ENCODE measurements around the gene CHRFAM7A.
"Not testable (repeated sequence)": the region's sequence is repeated elsewhere in the genome, so short reads cannot be mapped to it uniquely, and the experiment has no call there.

Gene CHRFAM7A

GRCh38 chr15:30368271-30368670 is 25.1 kb downstream of the CHRFAM7A start:
- not testable (repeated sequence) for H3K4me3 ChIP-seq (ENCODE audit: low read depth in 1 of 2, low read length in 1 of 2); H3K27ac ChIP-seq; H3K36me3 ChIP-seq; H3K9me3 ChIP-seq; H3K4me1 ChIP-seq (ENCODE audit: control insufficient read depth in 1 of 2, insufficient read depth in 1 of 2, low read depth in 1 of 2, low read length in 1 of 2); H3K27me3 ChIP-seq

DNA sequence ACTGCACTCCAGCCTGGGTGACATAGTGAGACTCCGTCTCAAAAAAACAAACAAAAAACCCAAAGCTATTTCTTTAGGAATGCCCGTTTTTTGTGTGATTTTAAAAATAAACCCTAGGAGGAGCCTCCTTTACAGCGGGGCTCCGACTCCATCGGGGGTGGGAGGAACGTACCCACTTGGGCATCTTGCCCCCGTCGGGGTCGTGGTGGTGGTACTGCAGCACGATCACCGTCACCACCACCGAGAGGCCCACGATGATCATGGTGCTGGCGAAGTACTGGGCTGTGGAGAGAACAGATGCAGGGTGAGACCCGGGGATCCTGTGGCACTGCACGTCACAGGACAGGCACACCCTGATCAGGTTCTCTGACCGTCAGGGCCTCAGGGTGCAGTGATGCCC is 26.1 kb downstream of the CHRFAM7A start:
- H3K36me3 ChIP-seq; H3K27ac ChIP-seq; H3K9me3 ChIP-seq; H3K27me3 ChIP-seq; H3K4me3 ChIP-seq (ENCODE audit: low read depth in 1 of 2, low read length in 1 of 2); H3K4me1 ChIP-seq (ENCODE audit: control insufficient read depth in 1 of 2, insufficient read depth in 1 of 2, low read depth in 1 of 2, low read length in 1 of 2): not testable (repeated sequence)

GRCh38 chr15:30361404-30361803 is 31.9 kb downstream of the CHRFAM7A start:
- not testable (repeated sequence) for H3K27ac ChIP-seq; H3K27me3 ChIP-seq; H3K9me3 ChIP-seq; H3K4me3 ChIP-seq (ENCODE audit: low read depth in 1 of 2, low read length in 1 of 2); H3K4me1 ChIP-seq (ENCODE audit: control insufficient read depth in 1 of 2, insufficient read depth in 1 of 2, low read depth in 1 of 2, low read length in 1 of 2); H3K36me3 ChIP-seq

DNA sequence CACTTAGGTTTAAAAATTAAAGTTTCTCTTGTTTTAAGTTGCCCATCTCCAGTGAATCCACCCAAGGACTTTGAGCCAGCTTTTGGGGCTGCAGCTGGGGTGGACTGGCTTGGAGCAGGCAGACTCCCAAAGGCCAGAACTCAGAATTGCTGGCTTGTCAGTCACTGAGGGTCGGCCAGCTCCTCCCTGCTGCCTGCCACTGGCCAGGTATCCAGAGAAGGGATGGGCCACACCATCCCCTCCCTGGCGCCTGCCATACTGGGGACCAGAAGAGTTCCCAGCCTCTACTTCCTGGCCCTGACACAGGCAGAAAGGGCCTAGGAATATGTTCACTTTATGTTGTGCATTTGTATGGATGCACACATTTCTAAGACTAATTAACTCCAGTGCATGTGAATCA is 32.4 kb downstream of the CHRFAM7A start:
- not testable (repeated sequence) for H3K9me3 ChIP-seq; H3K36me3 ChIP-seq; H3K27ac ChIP-seq; H3K4me1 ChIP-seq (ENCODE audit: control insufficient read depth in 1 of 2, insufficient read depth in 1 of 2, low read depth in 1 of 2, low read length in 1 of 2); H3K27me3 ChIP-seq; H3K4me3 ChIP-seq (ENCODE audit: low read depth in 1 of 2, low read length in 1 of 2)

DNA sequence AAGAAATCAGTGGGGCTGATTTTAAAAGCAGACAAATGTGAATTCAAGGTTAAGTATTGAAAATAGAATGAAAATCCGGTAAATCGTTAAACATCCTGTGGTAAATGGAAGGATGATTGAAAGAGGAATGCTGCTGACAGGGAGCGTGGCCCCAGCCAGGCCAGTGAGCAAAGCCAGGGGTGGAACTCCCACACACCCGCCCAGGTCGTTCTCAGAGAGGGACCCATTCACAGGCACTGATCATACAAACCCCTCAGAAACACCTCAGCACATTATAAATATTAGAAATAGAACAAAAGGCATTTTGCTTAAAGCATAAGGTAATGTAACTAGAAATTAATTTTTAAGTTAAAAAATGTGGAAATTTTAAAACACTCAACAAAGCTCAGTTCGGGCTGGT is 38.3 kb downstream of the CHRFAM7A start:
- not testable (repeated sequence) for H3K27ac ChIP-seq

GRCh38 chr15:30349803-30350202 is 43.5 kb downstream of the CHRFAM7A start:
- not testable (repeated sequence) for H3K27ac ChIP-seq; H3K27me3 ChIP-seq; H3K4me1 ChIP-seq (ENCODE audit: control insufficient read depth in 1 of 2, insufficient read depth in 1 of 2, low read depth in 1 of 2, low read length in 1 of 2); H3K9me3 ChIP-seq; H3K4me3 ChIP-seq (ENCODE audit: low read depth in 1 of 2, low read length in 1 of 2); H3K36me3 ChIP-seq

More for the DNA sequence above, 38.3 kb downstream of the CHRFAM7A start:
- not testable (repeated sequence) for H3K36me3 ChIP-seq; H3K4me3 ChIP-seq (ENCODE audit: low read depth in 1 of 2, low read length in 1 of 2); H3K27me3 ChIP-seq; H3K4me1 ChIP-seq (ENCODE audit: control insufficient read depth in 1 of 2, insufficient read depth in 1 of 2, low read depth in 1 of 2, low read length in 1 of 2); H3K9me3 ChIP-seq

DNA sequence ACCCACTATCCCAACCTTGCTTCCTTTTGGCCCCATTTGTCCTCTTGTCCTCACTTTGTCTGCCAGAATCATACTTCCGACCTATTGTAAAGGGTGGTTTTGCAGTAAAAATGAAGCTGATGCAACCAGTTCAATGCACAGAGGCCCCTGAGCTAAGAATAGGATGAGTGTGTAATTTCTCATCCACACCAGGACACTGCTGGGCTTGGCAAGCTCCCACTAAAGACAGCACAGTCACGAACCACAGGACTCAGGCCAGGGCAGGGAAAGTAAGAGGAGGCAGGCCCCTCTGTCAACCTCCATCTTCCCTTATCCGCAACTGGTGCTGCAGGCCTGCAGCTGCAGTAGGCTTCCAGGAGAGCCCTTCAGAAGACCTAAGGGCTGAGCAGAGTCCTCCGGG is 56.8 kb downstream of the CHRFAM7A start:
- H3K4me3 ChIP-seq (ENCODE audit: low read depth in 1 of 2, low read length in 1 of 2); H3K27ac ChIP-seq: not testable (repeated sequence)

DNA sequence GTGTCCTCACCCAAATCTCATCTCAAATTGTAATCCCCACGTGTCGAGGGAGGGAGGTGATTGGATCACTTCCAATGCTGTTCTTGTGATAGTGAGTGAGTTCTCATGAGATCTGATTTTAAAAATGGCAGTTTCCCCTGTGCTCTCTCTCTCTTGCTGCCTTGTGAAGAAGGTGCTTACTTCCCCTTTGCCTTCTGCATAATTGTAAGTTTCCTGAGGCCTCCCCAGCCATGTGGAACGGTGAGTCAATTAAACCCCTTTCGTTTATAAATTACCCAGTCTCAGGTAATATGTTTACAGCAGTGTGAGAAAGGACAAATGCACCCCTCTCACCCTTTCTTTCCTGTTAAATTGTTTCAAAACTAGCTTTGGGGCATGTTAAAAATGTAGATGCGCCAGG is 59.2 kb downstream of the CHRFAM7A start:
- not testable (repeated sequence) for H3K27ac ChIP-seq; H3K27me3 ChIP-seq; H3K9me3 ChIP-seq; H3K4me1 ChIP-seq (ENCODE audit: control insufficient read depth in 1 of 2, insufficient read depth in 1 of 2, low read depth in 1 of 2, low read length in 1 of 2); H3K4me3 ChIP-seq (ENCODE audit: low read depth in 1 of 2, low read length in 1 of 2); H3K36me3 ChIP-seq

More for the DNA sequence above, 56.8 kb downstream of the CHRFAM7A start:
- not testable (repeated sequence) for H3K9me3 ChIP-seq; H3K36me3 ChIP-seq; H3K27me3 ChIP-seq; H3K4me1 ChIP-seq (ENCODE audit: control insufficient read depth in 1 of 2, insufficient read depth in 1 of 2, low read depth in 1 of 2, low read length in 1 of 2)

- not testable (repeated sequence) for H3K36me3 ChIP-seq; H3K9me3 ChIP-seq; H3K27me3 ChIP-seq; H3K4me1 ChIP-seq (ENCODE audit: control insufficient read depth in 1 of 2, insufficient read depth in 1 of 2, low read depth in 1 of 2, low read length in 1 of 2); H3K27ac ChIP-seq; H3K4me3 ChIP-seq (ENCODE audit: low read depth in 1 of 2, low read length in 1 of 2)
Observed at GRCh38 chr15:30326145-30326544, 67.2 kb downstream of the CHRFAM7A start.

GRCh38 chr15:30321063-30321462 is 72.3 kb downstream of the CHRFAM7A start:
- H3K27me3 ChIP-seq; H3K9me3 ChIP-seq; H3K36me3 ChIP-seq; H3K4me3 ChIP-seq (ENCODE audit: low read depth in 1 of 2, low read length in 1 of 2); H3K27ac ChIP-seq; H3K4me1 ChIP-seq (ENCODE audit: control insufficient read depth in 1 of 2, insufficient read depth in 1 of 2, low read depth in 1 of 2, low read length in 1 of 2): not testable (repeated sequence)

DNA sequence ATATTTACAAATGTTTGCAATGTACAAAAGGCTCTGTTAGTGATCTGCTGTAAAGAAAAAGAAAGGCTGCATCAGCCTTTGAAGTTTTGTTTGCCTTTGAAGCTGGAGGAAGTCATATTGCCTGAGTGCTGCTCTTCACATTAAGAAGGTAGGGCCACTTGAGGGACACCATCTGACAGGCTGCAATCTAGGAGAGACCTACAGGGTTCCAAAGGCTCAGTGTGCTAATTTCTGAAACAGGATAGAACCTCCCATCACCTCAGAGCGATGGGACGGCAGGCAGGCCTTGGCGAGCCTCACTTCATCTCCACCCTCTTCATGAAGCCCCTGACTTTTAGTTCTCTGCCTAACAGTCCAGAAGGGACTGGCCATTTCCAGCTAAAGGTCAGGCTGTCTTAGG is 77.6 kb downstream of the CHRFAM7A start:
- H3K36me3 ChIP-seq, result not testable (repeated sequence)

GRCh38 chr15:30310575-30310974 is 82.8 kb downstream of the CHRFAM7A start:
- H3K4me3 ChIP-seq (ENCODE audit: low read depth in 1 of 2, low read length in 1 of 2); H3K4me1 ChIP-seq (ENCODE audit: control insufficient read depth in 1 of 2, insufficient read depth in 1 of 2, low read depth in 1 of 2, low read length in 1 of 2); H3K9me3 ChIP-seq; H3K27ac ChIP-seq; H3K36me3 ChIP-seq; H3K27me3 ChIP-seq: not testable (repeated sequence)

More for the DNA sequence above, 77.6 kb downstream of the CHRFAM7A start:
- not testable (repeated sequence) for H3K27me3 ChIP-seq; H3K4me1 ChIP-seq (ENCODE audit: control insufficient read depth in 1 of 2, insufficient read depth in 1 of 2, low read depth in 1 of 2, low read length in 1 of 2); H3K4me3 ChIP-seq (ENCODE audit: low read depth in 1 of 2, low read length in 1 of 2); H3K27ac ChIP-seq; H3K9me3 ChIP-seq
